NCI-H2227 (cell line): ENCODE data around the gene SMAP1.
A peak's percentile ranks its signal among the peaks of the same experiment; 100 is the strongest.

ENCODE experiments used
- DNase-seq: peaks from one replicate; lab custom pipeline; 2025; ENCODE audit not compliant: unreplicated experiment; lab: John Stamatoyannopoulos, UW

The SMAP1 gene

DNA sequence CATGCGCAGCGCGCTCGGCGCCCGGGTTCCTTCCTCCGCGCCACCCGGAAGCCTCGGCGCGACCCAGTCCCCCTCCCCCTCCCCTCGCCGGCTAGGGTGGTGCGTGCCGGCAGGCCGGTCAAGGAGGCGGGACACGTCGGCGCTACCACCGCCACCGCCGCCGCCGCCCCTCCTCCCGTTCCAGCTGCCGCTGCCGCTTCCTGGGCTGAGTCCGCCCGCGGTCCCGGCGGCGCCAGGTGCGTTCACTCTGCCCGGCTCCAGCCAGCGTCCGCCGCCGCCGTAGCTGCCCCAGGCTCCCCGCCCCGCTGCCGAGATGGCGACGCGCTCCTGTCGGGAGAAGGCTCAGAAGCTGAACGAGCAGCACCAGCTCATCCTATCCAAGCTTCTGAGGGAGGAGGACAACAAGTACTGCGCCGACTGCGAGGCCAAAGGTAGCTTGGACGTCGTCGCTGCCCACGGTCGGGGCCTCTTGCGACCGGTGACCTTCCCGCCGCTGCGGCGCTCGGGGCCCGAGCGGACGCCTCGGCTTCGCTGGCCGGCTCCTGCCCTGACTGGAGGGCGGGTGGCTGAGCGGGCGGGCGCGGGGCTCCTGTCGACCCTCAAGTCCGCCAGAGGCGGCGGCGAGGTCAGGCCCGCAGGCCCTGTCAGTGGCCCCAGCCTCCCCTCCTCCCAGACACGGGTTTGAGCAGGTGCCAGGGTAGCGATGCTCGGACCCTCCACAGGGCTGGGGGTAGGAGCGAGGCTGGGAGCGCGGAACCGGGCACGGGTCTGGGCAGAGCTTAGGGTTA, at the start of gene SMAP1:
Gene SMAP1, plus strand, starts transcription at position 173 of the 788 bp plus-strand sequence. Its CDS starts 141 bp downstream, at position 314.
- peak; percentile 92 for DNase-seq

DNA sequence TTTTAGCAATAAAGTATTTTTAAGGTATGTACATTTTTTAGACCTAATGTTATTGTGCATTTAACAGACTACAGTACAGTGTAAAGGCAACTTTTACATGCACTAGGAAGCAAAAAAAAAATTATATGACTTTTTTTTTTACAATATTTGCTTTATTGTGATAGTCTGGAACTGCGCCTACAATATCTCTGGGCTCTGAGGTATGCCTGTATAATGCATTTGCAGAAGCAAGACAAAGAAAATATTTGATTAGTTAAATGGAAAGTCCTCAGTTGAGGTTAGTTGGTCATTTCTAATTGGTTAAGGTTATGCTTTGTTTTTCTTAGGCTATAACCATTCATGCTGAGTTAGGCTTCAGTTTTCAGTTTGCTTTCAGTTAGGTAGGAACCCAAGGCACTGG, 46.9 kb upstream of the SMAP1 start:
- no peak for DNase-seq

DNA sequence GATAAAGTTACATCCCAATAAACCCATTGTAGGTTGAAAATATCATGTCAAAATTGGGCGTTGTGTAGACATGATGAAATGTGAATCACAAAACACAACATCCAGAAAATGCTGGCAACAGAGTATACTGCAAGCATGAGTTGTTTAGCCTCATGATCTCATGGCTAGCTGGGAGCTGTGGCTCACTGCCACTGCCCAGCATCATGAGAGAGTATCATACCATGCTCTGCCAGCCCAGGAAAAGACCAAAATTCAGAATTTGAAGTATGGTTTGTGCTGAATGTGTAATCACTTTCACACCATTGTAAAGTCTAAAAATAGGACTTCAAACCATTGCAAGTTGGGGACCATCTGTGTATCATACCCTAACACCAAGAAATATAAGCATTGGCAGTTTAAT, 45.2 kb upstream of the SMAP1 start:
- DNase-seq: no peak

DNA sequence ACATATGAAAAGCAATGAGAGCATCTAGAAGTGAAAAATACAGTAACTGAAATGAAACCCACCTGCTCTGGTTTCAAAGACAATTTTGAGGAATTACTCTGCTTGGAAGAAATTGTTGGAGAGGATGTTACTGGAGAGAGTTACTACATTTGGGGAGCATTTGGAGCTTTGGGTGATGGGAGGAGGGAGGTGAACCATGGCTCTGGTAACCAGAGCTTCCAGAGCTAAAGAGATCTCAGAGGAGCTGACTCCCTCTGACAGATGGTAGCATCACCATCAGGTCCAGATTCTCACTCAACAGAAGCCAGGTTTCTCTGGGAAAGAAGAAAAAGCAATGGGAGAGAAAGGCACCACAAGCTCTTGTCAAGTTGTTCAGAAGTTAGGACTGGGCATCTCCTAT, 42.2 kb upstream of the SMAP1 start:
- DNase-seq: no peak

DNA sequence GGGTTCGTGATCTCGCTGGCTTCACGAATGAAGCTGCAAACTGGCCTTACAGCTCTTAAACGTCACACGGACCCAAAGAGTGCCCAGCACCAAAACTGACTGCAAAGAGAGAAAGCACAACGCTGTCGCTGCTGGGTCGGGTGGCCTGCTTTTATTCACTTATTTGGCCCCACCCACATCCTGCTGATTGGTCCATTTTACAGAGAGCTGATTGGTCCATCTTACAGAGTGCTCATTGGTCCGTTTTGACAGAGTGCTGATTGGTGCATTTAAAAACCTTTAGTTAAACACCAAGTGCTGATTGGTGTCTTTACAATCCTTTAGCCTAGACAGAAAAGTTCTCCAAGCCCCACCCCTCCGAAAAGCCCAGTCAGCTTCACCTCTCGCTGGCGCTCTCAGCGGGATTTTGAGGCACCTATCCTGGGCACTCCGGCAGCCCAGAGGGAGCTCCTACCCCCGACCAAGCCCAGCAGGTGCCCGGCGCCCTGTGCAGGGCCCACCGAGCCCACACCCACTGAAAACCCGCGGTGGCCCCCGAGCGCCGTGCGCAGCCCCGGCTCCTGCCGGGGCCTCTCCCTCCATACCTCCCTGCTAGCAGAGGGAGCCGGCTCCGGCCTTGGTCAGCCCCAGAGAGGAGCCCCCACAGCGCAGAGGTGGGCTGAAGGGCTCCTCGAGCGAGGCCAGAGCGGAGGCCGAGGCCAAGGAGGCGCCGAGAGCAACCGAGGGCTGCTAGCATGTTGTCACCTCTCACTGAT, 40.0 kb upstream of the SMAP1 start:
- DNase-seq: no peak

DNA sequence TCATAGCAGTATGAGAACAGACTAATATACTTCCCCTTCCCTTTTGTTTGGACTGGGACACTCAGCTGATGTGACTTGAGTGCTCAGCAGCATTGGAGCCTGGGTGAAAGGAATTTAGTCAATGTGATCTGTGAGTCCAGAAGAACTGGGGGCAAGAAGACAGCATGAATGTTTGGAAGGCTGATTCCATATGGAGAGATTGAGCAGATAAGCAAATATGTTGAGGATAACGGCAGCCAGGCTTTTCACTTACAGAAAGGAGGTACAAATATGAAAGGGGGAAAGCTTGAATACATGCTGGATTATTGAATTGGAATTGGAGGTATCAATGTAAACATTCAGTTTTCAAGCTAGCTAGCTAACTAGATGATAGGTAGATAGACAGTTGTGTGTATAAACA, 37.8 kb upstream of the SMAP1 start:
- DNase-seq: no peak

DNA sequence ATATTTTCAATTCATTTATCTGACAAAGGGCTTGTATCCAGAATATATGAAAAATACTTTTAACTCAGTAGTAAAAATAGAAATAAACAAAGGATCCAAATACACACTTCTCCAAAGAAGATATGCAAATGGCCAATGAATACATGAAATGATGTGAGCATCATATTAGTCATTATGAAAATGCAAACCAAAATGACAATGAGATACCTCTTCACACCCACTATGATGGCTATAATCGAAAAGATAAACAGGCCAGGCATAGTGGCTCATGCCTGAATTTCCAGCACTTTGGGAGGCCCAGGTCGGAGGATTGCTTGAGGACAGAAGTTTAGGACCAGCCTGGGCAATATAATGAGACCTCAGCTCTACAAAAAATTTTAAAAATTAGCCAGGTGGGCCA, 33.8 kb upstream of the SMAP1 start:
- DNase-seq: no peak

DNA sequence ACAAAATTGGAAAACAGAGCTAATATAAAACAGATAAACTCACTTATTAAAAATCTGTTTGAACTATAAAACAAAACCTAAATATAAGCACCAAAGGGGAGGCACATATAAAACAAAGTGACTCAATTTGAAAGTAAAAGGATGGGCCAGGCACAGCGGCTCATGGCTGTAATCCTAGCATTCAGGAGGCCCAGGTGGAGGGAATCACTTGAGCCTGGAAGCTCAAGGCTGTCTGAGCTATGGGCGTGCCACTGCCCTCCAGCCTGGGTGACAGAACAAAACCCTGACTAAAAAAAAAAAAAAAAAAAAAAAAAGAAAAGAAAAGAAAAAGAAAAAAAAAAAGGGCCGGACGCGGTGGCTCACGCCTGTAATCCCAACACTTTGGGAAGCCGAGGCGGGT, 31.1 kb upstream of the SMAP1 start:
- no peak for DNase-seq

DNA sequence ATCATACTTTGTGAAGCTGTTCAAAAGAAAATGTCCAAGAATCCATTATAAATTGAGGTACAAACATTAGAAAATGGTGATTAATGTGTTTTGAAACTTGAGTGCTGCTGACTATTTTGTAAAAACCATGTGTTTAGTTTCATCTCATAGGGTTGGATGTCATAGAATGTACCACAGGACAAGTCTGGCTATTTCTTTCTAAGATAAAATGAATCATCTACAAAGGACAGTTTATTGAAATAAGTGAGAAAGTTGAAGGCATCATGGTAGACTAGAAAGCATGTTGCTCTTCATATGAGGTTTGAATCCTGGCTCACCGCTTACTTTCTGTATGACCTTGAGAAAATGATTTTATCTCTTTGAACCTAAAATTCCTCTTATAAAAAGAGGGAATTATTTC, 29.2 kb upstream of the SMAP1 start:
- DNase-seq: no peak

DNA sequence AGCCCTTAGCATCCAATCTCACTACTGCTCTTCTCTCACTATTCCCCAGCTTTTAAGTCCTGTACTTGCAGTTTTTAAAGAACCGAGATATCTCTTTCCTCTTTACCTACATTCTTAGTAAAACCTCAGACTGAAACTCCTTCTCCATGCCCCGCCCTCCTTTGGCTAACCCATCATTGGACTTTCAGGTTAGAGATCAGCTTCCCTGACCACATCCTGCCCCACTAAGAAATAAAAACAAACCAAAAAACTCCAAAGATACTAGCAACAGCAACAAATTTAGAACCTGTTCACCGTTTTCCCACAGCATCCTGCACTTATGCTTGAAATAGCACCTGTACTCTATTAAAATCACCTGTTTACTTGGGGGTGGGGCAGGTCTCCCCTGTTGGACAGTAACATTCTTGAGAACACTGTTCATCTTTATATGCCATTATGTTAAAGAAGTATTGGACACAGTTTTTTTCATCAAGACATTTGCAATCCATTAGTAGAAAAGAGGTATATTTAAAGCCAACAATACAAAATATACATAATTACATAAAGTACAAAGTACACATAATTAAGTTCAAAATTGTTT, 16.3 kb upstream of the SMAP1 start:
- no peak for DNase-seq

DNA sequence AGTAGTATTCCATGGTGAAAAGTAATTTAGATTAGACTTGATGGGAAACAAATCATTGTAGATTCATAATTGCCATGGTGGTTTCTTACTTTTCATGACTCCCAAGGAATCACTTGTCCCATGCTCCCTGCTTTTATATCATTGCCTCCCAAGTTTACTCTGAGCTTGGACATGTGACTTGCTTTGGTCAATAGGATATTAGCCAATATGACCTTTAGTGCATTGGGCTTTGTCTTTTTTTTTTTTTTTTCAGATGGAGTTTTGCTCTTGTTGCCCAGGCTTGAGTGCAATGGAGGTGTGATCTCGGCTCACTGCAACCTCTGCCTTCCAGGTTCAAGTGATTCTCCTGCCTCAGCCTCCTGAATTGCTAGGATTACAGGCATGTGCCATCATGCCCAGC, 15.5 kb upstream of the SMAP1 start:
- no peak for DNase-seq

DNA sequence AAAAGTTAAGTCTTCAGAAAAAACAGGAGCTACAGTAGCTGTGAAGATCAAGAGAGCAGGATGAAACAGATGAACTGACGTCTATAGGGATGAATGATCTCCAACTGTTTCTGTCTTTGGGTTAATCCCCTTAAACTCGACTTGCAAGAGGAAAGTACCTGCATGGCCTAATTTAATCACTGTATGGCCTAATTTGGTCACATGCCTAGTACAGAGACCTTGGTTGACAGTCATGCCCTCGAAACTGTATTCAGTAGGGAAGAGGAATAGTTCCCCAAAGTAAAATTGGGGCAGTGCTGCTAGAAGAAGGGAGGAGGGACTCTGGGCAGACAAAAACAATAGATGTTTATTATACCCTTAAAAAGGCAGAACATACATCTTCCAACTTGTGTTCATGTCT, 10.0 kb upstream of the SMAP1 start:
- no peak for DNase-seq

DNA sequence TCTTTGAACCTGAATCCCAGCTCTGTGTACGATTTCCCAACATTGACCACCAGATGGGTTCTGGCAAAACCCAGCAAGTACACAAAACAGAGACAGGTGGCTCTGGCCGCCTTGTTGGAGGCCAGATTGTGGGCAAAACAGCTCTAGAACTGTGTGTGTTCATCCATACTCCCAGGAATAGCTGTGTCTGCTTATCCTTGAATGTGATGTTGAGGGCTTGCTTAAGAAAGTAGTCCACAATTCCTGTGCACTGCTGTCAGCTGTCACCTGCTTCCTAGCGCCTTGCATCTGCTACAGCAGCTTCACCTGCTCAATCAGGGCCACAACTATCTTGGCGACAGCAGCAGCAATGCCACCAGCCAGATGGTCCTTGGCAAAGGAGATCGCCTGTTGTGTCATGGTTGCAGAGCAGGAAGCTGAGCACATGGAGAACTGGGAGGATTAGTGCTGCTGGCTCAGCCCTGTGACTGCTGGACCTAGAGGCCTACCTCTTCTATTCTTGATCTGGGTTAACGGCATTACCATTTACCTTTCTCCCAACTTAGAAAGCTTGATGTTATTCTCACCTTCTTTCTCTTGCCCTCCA, 3.7 kb upstream of the SMAP1 start:
- no peak for DNase-seq

DNA sequence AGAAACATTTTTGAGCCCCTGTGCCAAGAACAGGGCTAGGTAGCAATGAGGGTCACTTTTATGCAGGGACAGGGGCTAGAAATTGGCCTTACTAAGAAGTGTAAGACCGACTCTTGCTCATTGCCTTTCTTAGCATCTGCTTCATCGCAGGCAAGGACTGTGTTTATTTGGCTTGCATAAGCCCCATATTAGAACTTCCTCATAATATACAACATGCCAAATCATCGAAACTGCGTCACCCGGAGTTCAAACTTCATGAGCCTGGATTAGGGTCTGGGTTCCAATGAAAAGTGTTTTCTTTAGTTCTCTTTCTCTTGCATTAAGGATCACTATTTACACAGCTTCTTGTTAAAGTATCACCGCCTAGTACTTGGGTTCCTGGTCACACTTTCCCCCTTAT, 977 bp upstream of the SMAP1 start:
- no peak for DNase-seq

DNA sequence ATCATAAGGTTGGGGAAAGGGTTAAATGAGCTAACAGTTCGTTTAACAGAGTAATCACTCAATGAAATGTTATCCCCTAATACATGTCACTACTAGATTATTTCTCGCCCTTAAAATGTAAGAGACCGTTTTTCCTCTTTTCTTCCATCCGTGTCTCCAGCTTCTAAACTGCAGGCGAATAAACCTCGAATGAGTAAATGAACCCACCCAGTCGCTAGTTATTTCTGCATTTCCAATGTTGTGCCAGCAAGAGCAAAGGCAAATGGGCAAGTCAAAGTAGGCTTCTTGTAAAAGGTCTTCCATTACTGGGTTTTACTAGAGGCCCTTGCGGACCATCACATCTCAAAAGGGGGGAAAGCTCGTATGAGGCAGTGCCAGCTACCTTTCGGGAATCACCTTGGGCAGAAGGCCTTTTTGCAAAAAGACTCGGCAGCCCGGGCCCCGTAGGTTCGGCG, 400 bp upstream of the SMAP1 start:
- DNase-seq: no peak

DNA sequence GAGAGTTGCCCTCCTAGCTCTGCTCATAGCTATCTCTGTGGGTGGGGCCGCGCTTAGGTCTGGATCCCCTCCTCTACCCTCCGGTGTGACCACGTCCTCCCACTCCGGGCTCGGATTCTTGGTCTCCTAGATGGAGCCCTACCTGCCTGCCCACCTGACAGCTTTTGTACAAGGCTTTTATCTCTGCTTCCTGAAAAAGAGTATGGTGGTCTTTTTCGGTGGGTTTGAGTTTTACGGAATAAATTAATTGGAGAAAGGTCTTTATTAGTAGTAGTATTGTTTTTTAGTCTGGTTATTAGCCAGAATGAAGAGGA, 773 bp downstream of the SMAP1 start:
- DNase-seq: peak; percentile 48

DNA sequence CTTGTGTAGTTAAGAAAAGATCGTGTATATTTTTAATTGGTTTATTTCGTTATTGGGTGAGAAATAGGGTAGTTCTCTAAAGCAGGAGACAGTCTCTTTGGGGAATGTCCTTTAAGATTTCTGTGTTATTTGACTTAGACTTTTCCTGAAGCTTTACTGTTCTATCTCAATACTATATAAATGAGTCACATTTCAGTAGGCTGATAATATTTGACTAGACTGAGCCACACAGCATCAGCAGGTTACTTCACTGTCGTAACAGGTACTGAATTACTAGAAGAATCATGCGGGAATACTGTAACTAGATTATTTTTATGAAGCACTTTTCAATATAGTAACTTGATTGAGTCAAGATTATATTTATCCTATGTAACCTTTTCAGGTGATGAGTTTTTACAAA, 1.4 kb downstream of the SMAP1 start:
- no peak for DNase-seq

DNA sequence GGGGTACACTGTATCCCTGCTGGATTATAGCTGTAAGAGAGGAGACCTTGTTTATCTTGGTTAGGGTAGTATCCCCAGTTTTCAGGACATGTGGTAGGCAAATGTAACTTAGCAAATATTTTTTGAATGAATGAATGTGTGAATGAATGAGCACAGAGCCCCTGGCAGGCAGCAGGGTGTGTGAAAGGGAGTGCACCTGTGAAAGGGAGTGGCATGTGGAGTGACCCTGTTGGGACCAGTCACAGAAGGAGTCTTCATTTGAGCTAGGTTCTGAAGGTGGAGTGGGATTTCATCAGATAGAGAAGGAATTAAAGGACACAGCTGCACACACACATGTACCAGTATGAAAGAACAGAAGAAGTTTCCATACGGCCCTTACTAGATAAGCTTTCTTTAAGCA, 4.9 kb downstream of the SMAP1 start:
- DNase-seq: no peak

DNA sequence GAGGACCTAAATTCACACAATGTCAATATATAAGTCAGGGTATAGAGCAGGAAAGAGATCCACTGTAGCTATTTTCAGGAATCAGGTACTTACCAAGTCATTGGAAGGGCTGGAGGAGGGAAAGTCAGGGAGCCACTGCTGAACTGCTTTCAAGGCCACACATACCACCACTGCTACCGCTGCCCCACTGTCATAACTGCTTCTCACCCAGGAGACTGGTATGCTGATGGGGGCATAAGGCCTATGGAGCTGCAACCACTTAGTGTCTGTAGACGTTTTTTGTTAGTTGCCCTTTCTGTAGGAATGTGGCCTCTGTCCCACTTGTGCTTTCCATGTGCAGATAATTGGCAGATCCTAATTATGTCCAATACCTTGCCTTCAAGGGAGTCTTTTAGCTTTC, 5.4 kb downstream of the SMAP1 start:
- DNase-seq: no peak

DNA sequence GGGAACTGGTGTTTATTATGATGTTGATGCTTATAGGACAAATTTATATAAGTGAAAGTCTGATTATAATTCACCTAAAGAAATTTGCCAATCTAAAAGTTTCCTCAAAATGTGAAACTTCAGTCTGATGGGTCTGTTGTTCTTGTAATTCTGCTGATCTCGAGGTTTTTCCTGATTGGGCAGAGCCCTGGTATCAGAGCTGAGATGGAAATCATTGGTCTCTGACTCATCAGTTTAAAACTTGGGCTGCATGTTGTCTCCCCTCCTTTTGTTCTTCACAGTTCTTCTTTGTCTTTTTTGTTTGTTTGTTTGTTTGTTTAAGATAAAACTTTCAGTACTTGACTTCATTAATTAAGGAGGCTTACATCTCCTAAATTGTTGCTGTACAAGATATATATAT, 5.9 kb downstream of the SMAP1 start:
- no peak for DNase-seq

DNA sequence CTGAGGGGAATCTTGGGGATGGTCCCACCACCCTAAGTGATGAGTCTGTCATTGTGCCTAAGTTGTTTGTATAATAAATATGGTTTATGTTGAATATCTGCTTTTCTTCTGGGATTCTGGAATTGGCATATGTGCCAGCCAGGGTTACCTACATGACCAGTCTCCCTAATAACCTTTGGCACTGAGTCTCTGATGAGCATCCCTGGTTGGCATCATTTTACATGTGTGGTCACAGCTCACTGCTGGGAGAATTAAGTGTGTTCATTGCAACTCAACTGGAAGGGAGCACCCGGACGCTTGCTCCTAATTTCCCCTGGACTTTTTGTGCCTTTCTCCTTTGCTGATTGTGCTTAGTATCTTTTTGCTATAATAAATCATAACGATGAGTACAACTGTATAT, 8.1 kb downstream of the SMAP1 start:
- DNase-seq: no peak

DNA sequence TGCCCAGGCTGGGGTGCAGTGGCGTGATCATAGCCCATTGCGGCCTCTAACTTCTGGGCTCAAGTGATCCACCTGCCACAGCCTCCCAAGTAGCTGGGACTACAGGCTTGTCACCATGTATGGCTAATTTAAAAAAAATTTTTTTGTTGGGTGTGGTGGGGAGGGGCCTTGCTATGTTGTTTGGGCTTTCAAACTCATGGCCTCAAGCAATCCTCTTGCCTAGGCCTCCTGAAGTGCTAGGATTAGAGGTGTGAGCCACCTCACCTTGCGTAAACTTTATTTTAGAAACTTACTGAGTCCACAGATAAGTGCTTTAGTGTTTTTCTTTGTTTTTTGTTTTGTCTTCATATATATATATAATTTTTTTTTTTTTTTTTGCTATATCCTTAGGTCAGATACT, 9.1 kb downstream of the SMAP1 start:
- DNase-seq: no peak
